Activated naive CD8-positive, alpha-beta T cell treated with anti-CD3 and anti-CD28 coated beads, Interleukin-2, amount 50 U/mL, for 16 hours (primary cell): ENCODE measurements around the gene CACNG4.

ENCODE experiments used
- DNase-seq: peaks from one replicate; pipeline ENCODE4 v3.0.0-alpha.2; 2020; ENCODE audit warnings: low read depth, low spot score

The CACNG4 gene

GRCh38 chr17:66963909-66964771 lies at the start of gene CACNG4:
CACNG4 (plus strand) TSS chr17:66964707; CDS start chr17:66964912, 205 bp downstream.
- no peak for DNase-seq

GRCh38 chr17:66915204-66915611 lies 49.3 kb upstream of the CACNG4 start:
- DNase-seq, result no peak

- DNase-seq, result no peak
Observed at GRCh38 chr17:66915792-66916191, 48.7 kb upstream of the CACNG4 start.

GRCh38 chr17:66916946-66917345 lies 47.6 kb upstream of the CACNG4 start:
- no peak for DNase-seq

GRCh38 chr17:66918896-66919295 lies 45.6 kb upstream of the CACNG4 start:
- no peak for DNase-seq

- DNase-seq, result no peak
Observed at GRCh38 chr17:66920435-66920834, 44.1 kb upstream of the CACNG4 start.

- no peak for DNase-seq
Observed at GRCh38 chr17:66920950-66921349, 43.6 kb upstream of the CACNG4 start.

- no peak for DNase-seq
Observed at GRCh38 chr17:66923886-66924285, 40.6 kb upstream of the CACNG4 start.

GRCh38 chr17:66925811-66926500 lies 38.6 kb upstream of the CACNG4 start:
- DNase-seq, result no peak

- no peak for DNase-seq
Observed at GRCh38 chr17:66928949-66929348, 35.6 kb upstream of the CACNG4 start.

GRCh38 chr17:66929591-66929990 lies 34.9 kb upstream of the CACNG4 start:
- no peak for DNase-seq

GRCh38 chr17:66930933-66931332 lies 33.6 kb upstream of the CACNG4 start:
- no peak for DNase-seq

GRCh38 chr17:66932311-66932710 lies 32.2 kb upstream of the CACNG4 start:
- DNase-seq, result no peak

- no peak for DNase-seq
Observed at GRCh38 chr17:66934040-66934439, 30.5 kb upstream of the CACNG4 start.

- DNase-seq, result no peak
Observed at GRCh38 chr17:66935717-66936116, 28.8 kb upstream of the CACNG4 start.

GRCh38 chr17:66938656-66939055 lies 25.9 kb upstream of the CACNG4 start:
- DNase-seq, result no peak

- no peak for DNase-seq
Observed at GRCh38 chr17:66939461-66940114, 24.9 kb upstream of the CACNG4 start.

GRCh38 chr17:66941249-66941648 lies 23.3 kb upstream of the CACNG4 start:
- DNase-seq, result no peak

- DNase-seq, result no peak
Observed at GRCh38 chr17:66941773-66942450, 22.6 kb upstream of the CACNG4 start.

- DNase-seq, result no peak
Observed at GRCh38 chr17:66942451-66943264, 21.8 kb upstream of the CACNG4 start.

- DNase-seq, result no peak
Observed at GRCh38 chr17:66943484-66943883, 21.0 kb upstream of the CACNG4 start.
